ENCODE measurements around the gene TPM3.
A peak's percentile ranks its signal among the peaks of the same experiment; 100 is the strongest.

TPM3 gene

DNA sequence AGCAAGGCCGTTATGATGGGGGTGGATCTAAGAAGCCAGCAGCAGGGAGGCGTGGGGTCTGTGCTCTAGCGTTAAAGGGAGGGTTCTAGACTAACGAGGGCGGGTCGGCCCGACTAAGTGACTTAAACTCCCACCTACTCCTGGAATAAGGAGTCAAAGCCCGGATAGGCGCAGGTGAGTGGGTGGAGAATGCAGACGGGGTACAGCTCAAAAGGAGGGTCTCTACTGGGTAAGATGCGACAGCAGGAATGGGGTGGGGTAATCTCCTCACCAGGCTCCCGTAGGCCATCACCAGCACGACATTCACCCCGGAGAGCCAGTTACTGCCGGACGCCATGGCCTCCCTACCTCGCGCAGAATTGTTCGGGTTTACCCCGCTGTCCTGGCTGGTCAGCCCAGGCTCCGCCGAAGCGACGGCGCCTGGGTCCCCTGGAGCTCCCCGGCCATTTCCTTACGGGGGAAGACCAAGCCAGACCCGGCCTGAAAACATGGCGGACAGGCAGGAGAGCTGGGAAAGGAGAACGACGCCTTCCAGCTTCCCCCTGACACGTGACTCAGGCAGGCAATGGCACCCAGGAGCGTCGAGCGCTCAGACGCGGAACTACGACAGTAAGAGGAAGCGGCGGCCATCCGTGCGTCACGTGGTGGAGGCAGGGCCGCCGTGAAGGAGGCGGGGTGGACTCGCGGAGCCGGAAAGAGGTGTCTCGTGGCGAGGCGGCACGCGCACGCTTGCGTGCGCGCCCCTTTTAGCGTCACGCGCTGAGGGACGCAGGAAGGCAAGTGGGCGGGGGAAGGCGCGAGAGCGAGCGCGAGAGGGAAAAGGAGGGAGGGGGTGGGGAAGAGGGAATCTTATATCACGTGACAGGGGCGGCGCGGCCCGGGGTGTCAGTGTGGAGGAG lies 28.4 kb upstream of the TPM3 start, which contains the start of gene UBAP2L:
TSS of gene UBAP2L (plus strand) at position 885 of the 899 bp plus-strand sequence. CDS start 4,169 bp downstream, outside the sequence.
- TF ChIP-seq, protein P1, sequence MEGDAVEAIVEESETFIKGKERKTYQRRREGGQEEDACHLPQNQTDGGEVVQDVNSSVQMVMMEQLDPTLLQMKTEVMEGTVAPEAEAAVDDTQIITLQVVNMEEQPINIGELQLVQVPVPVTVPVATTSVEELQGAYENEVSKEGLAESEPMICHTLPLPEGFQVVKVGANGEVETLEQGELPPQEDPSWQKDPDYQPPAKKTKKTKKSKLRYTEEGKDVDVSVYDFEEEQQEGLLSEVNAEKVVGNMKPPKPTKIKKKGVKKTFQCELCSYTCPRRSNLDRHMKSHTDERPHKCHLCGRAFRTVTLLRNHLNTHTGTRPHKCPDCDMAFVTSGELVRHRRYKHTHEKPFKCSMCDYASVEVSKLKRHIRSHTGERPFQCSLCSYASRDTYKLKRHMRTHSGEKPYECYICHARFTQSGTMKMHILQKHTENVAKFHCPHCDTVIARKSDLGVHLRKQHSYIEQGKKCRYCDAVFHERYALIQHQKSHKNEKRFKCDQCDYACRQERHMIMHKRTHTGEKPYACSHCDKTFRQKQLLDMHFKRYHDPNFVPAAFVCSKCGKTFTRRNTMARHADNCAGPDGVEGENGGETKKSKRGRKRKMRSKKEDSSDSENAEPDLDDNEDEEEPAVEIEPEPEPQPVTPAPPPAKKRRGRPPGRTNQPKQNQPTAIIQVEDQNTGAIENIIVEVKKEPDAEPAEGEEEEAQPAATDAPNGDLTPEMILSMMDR (IDR thresholded peaks at IDR 0.05; ENCODE audit: control insufficient read depth, insufficient read depth, low read depth, low read length, missing control alignments), result no peak
- peak; percentile 96 for DNase-seq (ENCODE audit: low read depth)
- peak within 1 kb of the TSS; percentile 91 for H3K4me3 ChIP-seq (ENCODE audit: control insufficient read depth, low read depth, low read length)

- peak overlapping the region; percentile 91 for H3K4me3 ChIP-seq (ENCODE audit: control insufficient read depth, low read depth, low read length)
- no peak for DNase-seq (ENCODE audit: low read depth)
- TF ChIP-seq, protein P1 (IDR thresholded peaks at IDR 0.05; ENCODE audit: control insufficient read depth, insufficient read depth, low read depth, low read length, missing control alignments), result no peak
Observed at GRCh38 chr1:154219541-154219940, 27.6 kb upstream of the TPM3 start.

GRCh38 chr1:154218545-154218944 lies 26.6 kb upstream of the TPM3 start:
- no peak for DNase-seq (ENCODE audit: low read depth)
- no peak overlapping the region for H3K4me3 ChIP-seq (ENCODE audit: control insufficient read depth, low read depth, low read length)
- TF ChIP-seq, protein P1 (IDR thresholded peaks at IDR 0.05; ENCODE audit: control insufficient read depth, insufficient read depth, low read depth, low read length, missing control alignments), result no peak

DNA sequence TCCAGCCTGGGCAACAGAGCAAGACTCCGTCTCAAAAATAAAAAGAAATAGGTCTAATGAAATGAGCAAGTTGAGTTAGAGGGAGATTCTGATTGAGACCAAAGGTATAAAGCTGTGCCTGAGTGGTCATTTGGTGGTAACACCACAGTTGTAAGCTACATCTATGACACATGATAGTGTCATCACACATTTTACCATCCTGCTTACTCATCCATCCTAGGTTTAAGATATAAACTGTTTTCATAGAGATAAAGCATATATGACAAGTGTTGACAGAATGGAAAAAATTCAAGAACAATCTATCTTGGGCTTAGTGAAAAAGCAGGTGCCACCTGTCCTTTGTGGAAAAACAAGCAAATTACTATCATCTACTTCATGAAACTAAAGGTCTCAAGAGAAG lies 21.4 kb upstream of the TPM3 start:
- TF ChIP-seq, protein P1 (IDR thresholded peaks at IDR 0.05; ENCODE audit: control insufficient read depth, insufficient read depth, low read depth, low read length, missing control alignments), result no peak
- H3K4me3 ChIP-seq (ENCODE audit: control insufficient read depth, low read depth, low read length), result no peak overlapping the region
- DNase-seq (ENCODE audit: low read depth), result no peak

DNA sequence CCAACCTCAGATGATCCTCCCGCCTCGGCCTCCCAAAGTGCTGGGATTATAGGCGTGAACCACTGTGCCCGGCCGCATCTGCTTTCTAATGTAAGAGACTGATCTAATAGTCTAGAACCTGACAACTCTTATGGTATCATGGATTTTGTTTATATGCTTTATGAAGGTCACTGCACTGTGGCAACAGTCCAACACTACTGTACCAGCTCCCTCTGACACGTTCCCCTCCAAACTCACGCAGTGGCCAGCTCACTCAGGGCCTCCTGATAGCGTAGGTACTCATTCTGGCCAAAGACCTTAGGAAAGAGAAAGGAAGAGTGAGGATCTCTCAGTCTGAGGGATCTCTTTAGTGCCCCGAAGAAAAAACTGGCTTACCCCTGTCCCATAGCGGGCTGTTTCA lies 20.2 kb upstream of the TPM3 start:
- DNase-seq (ENCODE audit: low read depth), result no peak
- H3K4me3 ChIP-seq (ENCODE audit: control insufficient read depth, low read depth, low read length), result no peak overlapping the region
- TF ChIP-seq, protein P1 (IDR thresholded peaks at IDR 0.05; ENCODE audit: control insufficient read depth, insufficient read depth, low read depth, low read length, missing control alignments), result no peak

DNA sequence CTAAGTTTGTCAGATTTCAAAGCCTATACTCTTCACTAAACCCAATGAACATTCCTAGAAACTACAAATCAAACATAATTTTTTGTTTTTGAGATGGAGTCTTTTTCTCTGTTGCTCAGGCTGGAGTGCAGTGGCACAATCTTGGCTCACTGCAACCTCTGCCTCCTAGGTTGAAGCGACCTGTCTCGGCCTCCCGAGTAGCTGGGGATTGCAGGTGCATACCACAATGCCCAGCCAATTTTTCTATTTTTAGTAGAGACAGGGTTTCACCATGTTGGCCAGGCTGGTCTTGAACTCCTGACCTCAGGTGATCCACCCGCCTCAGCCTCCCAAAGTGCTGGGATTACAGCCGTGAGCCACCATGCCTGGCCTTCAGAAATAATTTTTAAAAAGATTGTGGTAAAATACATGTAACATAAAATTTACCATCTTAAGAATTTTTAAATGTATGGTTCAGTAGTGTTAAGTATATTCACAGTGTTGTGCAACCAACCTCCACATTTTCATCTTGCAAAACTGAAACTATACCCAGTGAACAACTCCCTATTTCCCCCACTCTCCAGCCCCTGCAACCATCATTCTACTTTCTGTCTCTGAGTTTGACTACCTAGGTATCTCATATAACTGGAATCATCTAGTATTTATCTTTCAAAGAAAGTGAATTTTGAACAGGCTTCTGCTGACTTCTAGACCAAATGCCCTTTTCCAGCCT lies 16.9 kb upstream of the TPM3 start:
- DNase-seq (ENCODE audit: low read depth), result no peak
- TF ChIP-seq, protein P1 (IDR thresholded peaks at IDR 0.05; ENCODE audit: control insufficient read depth, insufficient read depth, low read depth, low read length, missing control alignments), result no peak
- H3K4me3 ChIP-seq (ENCODE audit: control insufficient read depth, low read depth, low read length), result no peak overlapping the region

Data from AG09309 (cell line).